Measurements from ENCODE around the gene AURKB. TPM values are rescaled to one million over a fixed set of nuclear protein-coding genes. Genes with fewer than 3 reads are reported as not detected.

The AURKB gene
- total and polyA plus RNA-seq, 2 of the 13 experiments (the other 11 are each of a cell fraction or from before 2014, with no cell fraction given): 29.5 to 75.3 TPM

DNA sequence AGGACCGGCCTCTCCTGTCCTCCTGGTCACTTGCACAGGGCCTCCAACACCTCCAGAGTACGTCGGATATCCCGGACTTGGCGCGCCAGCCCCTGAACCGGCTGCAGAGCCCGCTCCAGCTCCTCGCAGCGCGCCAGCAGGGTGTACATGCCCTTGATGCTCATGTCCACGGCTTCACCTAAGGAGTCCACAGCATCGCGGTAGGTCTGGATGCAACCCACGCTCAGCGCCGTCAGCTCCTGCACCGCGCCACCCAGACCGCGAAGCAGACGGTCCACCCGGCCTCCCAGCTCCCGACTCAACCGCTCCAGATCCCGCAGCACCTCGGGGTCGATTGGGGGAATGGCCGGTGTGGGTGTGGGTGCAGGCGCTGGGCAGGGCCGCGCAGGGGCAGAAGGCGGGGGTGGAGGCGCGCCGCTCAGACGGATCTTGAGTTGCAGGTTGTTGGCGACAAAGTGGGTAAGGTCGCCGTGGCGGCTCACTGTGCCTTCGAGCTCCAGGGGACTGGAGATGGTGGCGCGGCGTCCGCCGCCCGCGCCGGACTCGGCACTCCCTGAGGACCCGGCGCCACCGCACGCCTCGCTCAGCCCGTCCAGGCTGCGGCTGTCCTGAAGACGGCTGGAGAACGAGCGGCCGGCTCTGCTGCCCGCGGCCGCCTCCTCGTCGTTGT lies 21.2 kb downstream of the AURKB start (continued):
- TF ChIP-seq, protein P1, sequence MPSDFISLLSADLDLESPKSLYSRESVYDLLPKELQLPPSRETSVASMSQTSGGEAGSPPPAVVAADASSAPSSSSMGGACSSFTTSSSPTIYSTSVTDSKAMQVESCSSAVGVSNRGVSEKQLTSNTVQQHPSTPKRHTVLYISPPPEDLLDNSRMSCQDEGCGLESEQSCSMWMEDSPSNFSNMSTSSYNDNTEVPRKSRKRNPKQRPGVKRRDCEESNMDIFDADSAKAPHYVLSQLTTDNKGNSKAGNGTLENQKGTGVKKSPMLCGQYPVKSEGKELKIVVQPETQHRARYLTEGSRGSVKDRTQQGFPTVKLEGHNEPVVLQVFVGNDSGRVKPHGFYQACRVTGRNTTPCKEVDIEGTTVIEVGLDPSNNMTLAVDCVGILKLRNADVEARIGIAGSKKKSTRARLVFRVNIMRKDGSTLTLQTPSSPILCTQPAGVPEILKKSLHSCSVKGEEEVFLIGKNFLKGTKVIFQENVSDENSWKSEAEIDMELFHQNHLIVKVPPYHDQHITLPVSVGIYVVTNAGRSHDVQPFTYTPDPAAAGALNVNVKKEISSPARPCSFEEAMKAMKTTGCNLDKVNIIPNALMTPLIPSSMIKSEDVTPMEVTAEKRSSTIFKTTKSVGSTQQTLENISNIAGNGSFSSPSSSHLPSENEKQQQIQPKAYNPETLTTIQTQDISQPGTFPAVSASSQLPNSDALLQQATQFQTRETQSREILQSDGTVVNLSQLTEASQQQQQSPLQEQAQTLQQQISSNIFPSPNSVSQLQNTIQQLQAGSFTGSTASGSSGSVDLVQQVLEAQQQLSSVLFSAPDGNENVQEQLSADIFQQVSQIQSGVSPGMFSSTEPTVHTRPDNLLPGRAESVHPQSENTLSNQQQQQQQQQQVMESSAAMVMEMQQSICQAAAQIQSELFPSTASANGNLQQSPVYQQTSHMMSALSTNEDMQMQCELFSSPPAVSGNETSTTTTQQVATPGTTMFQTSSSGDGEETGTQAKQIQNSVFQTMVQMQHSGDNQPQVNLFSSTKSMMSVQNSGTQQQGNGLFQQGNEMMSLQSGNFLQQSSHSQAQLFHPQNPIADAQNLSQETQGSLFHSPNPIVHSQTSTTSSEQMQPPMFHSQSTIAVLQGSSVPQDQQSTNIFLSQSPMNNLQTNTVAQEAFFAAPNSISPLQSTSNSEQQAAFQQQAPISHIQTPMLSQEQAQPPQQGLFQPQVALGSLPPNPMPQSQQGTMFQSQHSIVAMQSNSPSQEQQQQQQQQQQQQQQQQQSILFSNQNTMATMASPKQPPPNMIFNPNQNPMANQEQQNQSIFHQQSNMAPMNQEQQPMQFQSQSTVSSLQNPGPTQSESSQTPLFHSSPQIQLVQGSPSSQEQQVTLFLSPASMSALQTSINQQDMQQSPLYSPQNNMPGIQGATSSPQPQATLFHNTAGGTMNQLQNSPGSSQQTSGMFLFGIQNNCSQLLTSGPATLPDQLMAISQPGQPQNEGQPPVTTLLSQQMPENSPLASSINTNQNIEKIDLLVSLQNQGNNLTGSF (CRISPR knock-in tag; IDR thresholded peaks at IDR 0.05): no peak
- TF ChIP-seq HNF4G (IDR thresholded peaks at IDR 0.05; ENCODE audit: borderline replicate concordance, low read depth, low read length) (no peak), HNF4G (CRISPR knock-in tag; IDR thresholded peaks at IDR 0.05; ENCODE audit: borderline replicate concordance, low read depth) (no peak), IRF2 (CRISPR knock-in tag; IDR thresholded peaks at IDR 0.05) (no peak), ATAD3A (CRISPR knock-in tag; IDR thresholded peaks at IDR 0.05) (no peak), ZNF256 (CRISPR knock-in tag; conservative IDR thresholded peaks at IDR 0.05) (no peak), NR2F2 (IDR thresholded peaks at IDR 0.05; ENCODE audit: borderline replicate concordance, low read depth) (no peak)
- TF ChIP-seq, protein P2, sequence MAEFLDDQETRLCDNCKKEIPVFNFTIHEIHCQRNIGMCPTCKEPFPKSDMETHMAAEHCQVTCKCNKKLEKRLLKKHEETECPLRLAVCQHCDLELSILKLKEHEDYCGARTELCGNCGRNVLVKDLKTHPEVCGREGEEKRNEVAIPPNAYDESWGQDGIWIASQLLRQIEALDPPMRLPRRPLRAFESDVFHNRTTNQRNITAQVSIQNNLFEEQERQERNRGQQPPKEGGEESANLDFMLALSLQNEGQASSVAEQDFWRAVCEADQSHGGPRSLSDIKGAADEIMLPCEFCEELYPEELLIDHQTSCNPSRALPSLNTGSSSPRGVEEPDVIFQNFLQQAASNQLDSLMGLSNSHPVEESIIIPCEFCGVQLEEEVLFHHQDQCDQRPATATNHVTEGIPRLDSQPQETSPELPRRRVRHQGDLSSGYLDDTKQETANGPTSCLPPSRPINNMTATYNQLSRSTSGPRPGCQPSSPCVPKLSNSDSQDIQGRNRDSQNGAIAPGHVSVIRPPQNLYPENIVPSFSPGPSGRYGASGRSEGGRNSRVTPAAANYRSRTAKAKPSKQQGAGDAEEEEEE (CRISPR knock-in tag; IDR thresholded peaks at IDR 0.05; ENCODE audit: borderline replicate concordance): no peak
- TF ChIP-seq, protein P3, sequence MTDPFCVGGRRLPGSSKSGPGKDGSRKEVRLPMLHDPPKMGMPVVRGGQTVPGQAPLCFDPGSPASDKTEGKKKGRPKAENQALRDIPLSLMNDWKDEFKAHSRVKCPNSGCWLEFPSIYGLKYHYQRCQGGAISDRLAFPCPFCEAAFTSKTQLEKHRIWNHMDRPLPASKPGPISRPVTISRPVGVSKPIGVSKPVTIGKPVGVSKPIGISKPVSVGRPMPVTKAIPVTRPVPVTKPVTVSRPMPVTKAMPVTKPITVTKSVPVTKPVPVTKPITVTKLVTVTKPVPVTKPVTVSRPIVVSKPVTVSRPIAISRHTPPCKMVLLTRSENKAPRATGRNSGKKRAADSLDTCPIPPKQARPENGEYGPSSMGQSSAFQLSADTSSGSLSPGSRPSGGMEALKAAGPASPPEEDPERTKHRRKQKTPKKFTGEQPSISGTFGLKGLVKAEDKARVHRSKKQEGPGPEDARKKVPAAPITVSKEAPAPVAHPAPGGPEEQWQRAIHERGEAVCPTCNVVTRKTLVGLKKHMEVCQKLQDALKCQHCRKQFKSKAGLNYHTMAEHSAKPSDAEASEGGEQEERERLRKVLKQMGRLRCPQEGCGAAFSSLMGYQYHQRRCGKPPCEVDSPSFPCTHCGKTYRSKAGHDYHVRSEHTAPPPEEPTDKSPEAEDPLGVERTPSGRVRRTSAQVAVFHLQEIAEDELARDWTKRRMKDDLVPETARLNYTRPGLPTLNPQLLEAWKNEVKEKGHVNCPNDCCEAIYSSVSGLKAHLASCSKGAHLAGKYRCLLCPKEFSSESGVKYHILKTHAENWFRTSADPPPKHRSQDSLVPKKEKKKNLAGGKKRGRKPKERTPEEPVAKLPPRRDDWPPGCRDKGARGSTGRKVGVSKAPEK (CRISPR knock-in tag; IDR thresholded peaks at IDR 0.05; ENCODE audit: borderline replicate concordance): no peak
- TF ChIP-seq, protein P4, sequence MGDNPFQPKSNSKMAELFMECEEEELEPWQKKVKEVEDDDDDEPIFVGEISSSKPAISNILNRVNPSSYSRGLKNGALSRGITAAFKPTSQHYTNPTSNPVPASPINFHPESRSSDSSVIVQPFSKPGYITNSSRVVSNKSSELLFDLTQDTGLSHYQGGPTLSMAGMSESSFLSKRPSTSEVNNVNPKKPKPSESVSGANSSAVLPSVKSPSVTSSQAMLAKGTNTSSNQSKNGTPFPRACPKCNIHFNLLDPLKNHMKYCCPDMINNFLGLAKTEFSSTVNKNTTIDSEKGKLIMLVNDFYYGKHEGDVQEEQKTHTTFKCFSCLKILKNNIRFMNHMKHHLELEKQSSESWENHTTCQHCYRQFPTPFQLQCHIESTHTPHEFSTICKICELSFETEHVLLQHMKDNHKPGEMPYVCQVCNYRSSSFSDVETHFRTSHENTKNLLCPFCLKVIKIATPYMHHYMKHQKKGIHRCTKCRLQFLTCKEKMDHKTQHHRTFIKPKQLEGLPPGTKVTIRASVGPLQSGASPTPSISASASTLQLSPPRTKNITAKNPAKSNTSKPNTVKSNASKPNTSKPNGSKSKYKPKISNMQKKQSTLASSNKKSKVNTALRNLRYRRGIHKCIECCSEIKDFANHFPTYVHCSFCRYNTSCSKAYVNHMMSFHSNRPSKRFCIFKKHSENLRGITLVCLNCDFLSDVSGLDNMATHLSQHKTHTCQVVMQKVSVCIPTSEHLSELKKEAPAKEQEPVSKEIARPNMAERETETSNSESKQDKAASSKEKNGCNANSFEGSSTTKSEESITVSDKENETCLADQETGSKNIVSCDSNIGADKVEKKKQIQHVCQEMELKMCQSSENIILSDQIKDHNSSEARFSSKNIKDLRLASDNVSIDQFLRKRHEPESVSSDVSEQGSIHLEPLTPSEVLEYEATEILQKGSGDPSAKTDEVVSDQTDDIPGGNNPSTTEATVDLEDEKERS (CRISPR knock-in tag; IDR thresholded peaks at IDR 0.05): no peak
- TF ChIP-seq, protein P5, sequence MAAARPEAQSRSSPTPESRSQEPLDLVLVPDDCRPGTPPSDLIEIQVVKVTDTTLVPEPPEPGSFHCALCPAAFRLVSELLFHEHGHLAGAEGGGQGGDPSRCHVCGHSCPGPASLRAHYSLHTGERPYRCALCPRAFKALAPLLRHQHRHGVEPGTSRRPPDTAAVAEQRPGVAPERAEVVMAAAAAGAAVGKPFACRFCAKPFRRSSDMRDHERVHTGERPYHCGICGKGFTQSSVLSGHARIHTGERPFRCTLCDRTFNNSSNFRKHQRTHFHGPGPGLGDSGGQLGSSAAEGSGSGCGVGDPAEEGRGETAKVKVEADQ (CRISPR knock-in tag; IDR thresholded peaks at IDR 0.05; ENCODE audit: borderline replicate concordance): no peak

Measured in HepG2 (cell line).